ENCODE results near the gene GAK. TPM values are rescaled to one million over a fixed set of nuclear protein-coding genes. Genes with fewer than 3 reads are reported as not detected.

The GAK gene
- total and polyA plus RNA-seq, 10 donors: 112 to 249 (median 190) TPM

- no peaks in the 10 kb centered on the region for H3K4me1 ChIP-seq
- no peaks in the 10 kb centered on the region for H3K27me3 ChIP-seq (replicated peaks in 1 of 7)
- TF ChIP-seq, protein P1, sequence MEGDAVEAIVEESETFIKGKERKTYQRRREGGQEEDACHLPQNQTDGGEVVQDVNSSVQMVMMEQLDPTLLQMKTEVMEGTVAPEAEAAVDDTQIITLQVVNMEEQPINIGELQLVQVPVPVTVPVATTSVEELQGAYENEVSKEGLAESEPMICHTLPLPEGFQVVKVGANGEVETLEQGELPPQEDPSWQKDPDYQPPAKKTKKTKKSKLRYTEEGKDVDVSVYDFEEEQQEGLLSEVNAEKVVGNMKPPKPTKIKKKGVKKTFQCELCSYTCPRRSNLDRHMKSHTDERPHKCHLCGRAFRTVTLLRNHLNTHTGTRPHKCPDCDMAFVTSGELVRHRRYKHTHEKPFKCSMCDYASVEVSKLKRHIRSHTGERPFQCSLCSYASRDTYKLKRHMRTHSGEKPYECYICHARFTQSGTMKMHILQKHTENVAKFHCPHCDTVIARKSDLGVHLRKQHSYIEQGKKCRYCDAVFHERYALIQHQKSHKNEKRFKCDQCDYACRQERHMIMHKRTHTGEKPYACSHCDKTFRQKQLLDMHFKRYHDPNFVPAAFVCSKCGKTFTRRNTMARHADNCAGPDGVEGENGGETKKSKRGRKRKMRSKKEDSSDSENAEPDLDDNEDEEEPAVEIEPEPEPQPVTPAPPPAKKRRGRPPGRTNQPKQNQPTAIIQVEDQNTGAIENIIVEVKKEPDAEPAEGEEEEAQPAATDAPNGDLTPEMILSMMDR (IDR thresholded peaks at IDR 0.05 in 8 of 11, conservative IDR thresholded peaks at IDR 0.05 in 3 of 11): no peak
- TF ChIP-seq POLR2A (IDR thresholded peaks at IDR 0.05): no peak
- no peak for TF ChIP-seq POLR2AphosphoS5 (IDR thresholded peaks at IDR 0.05)
- H3K9me3 ChIP-seq: no peaks in the 10 kb centered on the region
- DNase-seq: peak; percentile 56
- intact Hi-C loops (cut with DNase I; ENCODE audit: low total_unique reads): no loop called here
- peaks cover 0 to 98% (median 55%) of the 10 kb centered on the region in 6 donors for H3K36me3 ChIP-seq
- 72 to 88% (median 78%) methylated on average over 5 to 8 of the region's 8 CpGs for WGBS, 5 donors
- H3K4me3 ChIP-seq: no peak overlapping the region
- no peak overlapping the region for H3K27ac ChIP-seq
These were observed 25.1 kb upstream of the GAK start for GRCh38 chr4:957231-957580.

- Histone ChIP-seq H3K27ac (no peak overlapping the region), H3K4me1 (no peaks in the 10 kb centered on the region), H3K9me3 (no peaks in the 10 kb centered on the region), H3K4me3 (no peak overlapping the region), H3K27me3 (replicated peaks in 1 of 7) (no peaks in the 10 kb centered on the region), H3K36me3 (peaks cover 0 to 98% (median 52%) of the 10 kb centered on the region in 6 donors)
- DNase-seq: no peak
- TF ChIP-seq POLR2A (IDR thresholded peaks at IDR 0.05) (no peak), POLR2AphosphoS5 (IDR thresholded peaks at IDR 0.05) (no peak)
- TF ChIP-seq, protein P1 (IDR thresholded peaks at IDR 0.05 in 8 of 11, conservative IDR thresholded peaks at IDR 0.05 in 3 of 11): no peak
- intact Hi-C loops (cut with DNase I; ENCODE audit: low total_unique reads): no loop called here
- 80 to 89% (median 83%) methylated on average over 13 to 14 of the region's 14 CpGs for WGBS, 5 donors
These were observed 24.6 kb upstream of the GAK start for GRCh38 chr4:956531-957230.

DNA sequence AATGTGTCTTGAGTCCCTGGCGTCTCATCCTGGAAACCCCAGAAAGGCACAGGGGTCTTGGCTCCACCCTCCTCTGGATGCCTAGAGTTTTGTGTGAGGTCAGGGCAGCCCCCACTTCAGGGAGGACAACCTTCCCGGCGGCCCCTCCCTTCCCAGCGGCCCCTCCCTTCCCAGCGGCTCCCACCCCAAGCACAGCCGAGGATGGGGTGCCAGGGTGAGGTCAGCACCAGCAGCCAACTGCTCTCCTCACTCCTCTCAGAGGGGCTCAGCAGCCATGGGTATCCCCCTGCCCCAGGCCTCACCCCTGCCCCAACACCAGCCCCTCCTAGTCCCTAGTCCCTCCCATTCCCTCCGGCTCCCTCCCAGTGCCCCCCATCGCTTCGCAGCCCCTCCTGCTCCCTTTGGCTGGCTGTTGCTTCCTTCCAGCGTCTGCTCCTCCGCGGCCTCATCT, 23.8 kb upstream of the GAK start:
- DNase-seq: peak; percentile 68
- H3K27ac ChIP-seq: no peak overlapping the region
- no peaks in the 10 kb centered on the region for H3K4me1 ChIP-seq
- H3K4me3 ChIP-seq: no peak overlapping the region
- intact Hi-C loops (cut with DNase I; ENCODE audit: low total_unique reads): no loop called here
- no peaks in the 10 kb centered on the region for H3K27me3 ChIP-seq (replicated peaks in 1 of 7)
- TF ChIP-seq POLR2A (IDR thresholded peaks at IDR 0.05) (no peak), POLR2AphosphoS5 (IDR thresholded peaks at IDR 0.05) (no peak)
- TF ChIP-seq, protein P1 (IDR thresholded peaks at IDR 0.05 in 8 of 11, conservative IDR thresholded peaks at IDR 0.05 in 3 of 11): no peak
- no peaks in the 10 kb centered on the region for H3K9me3 ChIP-seq
- 81 to 86% (median 83%) methylated on average over 9 to 12 of the region's 12 CpGs for WGBS, 5 donors
- peaks cover 0 to 98% (median 54%) of the 10 kb centered on the region in 6 donors for H3K36me3 ChIP-seq

- intact Hi-C loops (cut with DNase I; ENCODE audit: low total_unique reads): no loop called here
- TF ChIP-seq, protein P1 (IDR thresholded peaks at IDR 0.05 in 8 of 11, conservative IDR thresholded peaks at IDR 0.05 in 3 of 11): no peak
- TF ChIP-seq POLR2A (IDR thresholded peaks at IDR 0.05) (no peak), POLR2AphosphoS5 (IDR thresholded peaks at IDR 0.05) (peak in 1 of 3 donors; percentile 46)
- Histone ChIP-seq H3K4me3 (no peak overlapping the region), H3K9me3 (no peaks in the 10 kb centered on the region), H3K36me3 (peaks cover 0 to 92% (median 48%) of the 10 kb centered on the region in 6 donors), H3K27ac (no peak overlapping the region), H3K27me3 (replicated peaks in 1 of 7) (no peaks in the 10 kb centered on the region), H3K4me1 (no peaks in the 10 kb centered on the region)
- DNase-seq: peak; percentile 59
- 94 to 96% (median 95%) methylated on average over 20 to 33 of the region's 33 CpGs for WGBS, 5 donors
These were observed 23.2 kb upstream of the GAK start for GRCh38 chr4:955161-955921.

All from spleen (tissue), 11 donors.